Suprapubic skin (tissue), 4 donors: ENCODE results near the gene PLEKHA3. TPM values are rescaled to one million over a fixed set of nuclear protein-coding genes. Genes with fewer than 3 reads are reported as not detected.

Experiments
- DNase-seq, 2 donors: peaks; one replicate each; pipeline ENCODE4 v3.0.0-alpha.2; 2019; ENCODE audit warnings: low spot score in 2 of 2
- H3K27ac ChIP-seq: fragments of 200-600 bp; sonication (generic); one replicate; pipeline ENCODE4 v1.5.1; 2019
- H3K27me3 ChIP-seq: fragments of 200-600 bp; sonication (generic); one replicate; pipeline ENCODE4 v1.5.1; 2019
- H3K36me3 ChIP-seq: fragments of 200-600 bp; sonication (generic); one replicate; pipeline ENCODE4 v1.5.1; 2019
- H3K4me1 ChIP-seq: fragments of 200-600 bp; sonication (generic); one replicate; pipeline ENCODE4 v1.5.1; 2019
- H3K4me3 ChIP-seq: fragments of 200-600 bp; sonication (generic); one replicate; pipeline ENCODE4 v1.5.1; 2019; ENCODE audit warnings: mild to moderate bottlenecking
- H3K9me3 ChIP-seq: fragments of 200-600 bp; sonication (generic); one replicate; pipeline ENCODE4 v1.5.1; 2019
- EP300 ChIP-seq: sonication (generic); formaldehyde crosslinking; IDR thresholded peaks from one replicate; pipeline ENCODE4 v1.6.1; 2017; ENCODE audit warnings: antibody characterized with exemption
- POLR2A ChIP-seq, 2 donors: fragments of 450-650 bp; IDR thresholded peaks; one replicate each; pipeline ENCODE4 v1.6.1; 2017; ENCODE audit warnings: antibody characterized with exemption in 2 of 2, mild to moderate bottlenecking in 2 of 2, moderate library complexity in 2 of 2
- POLR2AphosphoS5 ChIP-seq, 3 donors: sonication (generic); formaldehyde crosslinking; IDR thresholded peaks; one replicate each; pipeline ENCODE4 v1.6.1; 2017; ENCODE audit warnings: antibody characterized with exemption in 3 of 3
- WGBS: methylation state at CpG from one replicate; pipeline ENCODE4 v1.1.5; 2018; 5-methylcytosine and 5-hydroxymethylcytosine counted together
- total RNA-seq, 4 donors: library from RNA; depleted of rRNA; stranded (reverse); fragments of >200 nt; gene quantifications; one replicate each; pipeline ENCODE4 v1.1.0, GENCODE V29; 2016
- TF ChIP-seq, protein P1 (sequence below), 2 donors: fragments of 200-600 bp in 1 of 2; fragments of 450-650 bp in 1 of 2; sonication (generic) in 1 of 2; IDR thresholded peaks; one replicate each; pipeline ENCODE4 v1.5.1; 2016 to 2019; ENCODE audit warnings: antibody characterized with exemption in 2 of 2, mild to moderate bottlenecking in 1 of 2, moderate library complexity in 1 of 2

Gene PLEKHA3
- total RNA-seq, 4 donors from 2014 or later = 2.9 to 7.7 (median 5.8) TPM

DNA sequence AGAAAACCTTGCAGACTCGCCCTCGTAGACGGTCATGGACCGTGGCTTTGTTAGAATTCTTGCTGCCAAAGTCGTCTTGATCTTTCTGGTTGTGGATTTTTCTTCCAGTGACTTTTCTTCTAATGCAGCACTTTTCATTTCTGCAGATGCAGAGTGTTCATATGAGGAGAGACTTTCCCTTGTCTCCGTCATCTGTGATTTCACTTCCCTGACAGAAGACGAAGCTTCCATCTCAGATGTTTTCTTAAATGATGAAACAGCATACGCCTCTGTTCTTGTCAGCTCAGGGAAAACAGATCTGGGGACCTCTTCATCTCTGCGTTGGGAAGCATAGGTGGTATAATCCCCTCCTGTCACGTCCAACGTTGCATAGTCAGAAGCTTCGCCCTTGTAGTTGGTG lies 50.9 kb downstream of the PLEKHA3 start:
- Histone ChIP-seq H3K9me3 (no peaks in the 10 kb centered on the region), H3K36me3 (peaks cover 29% of the 10 kb centered on the region), H3K27ac (no peak overlapping the region), H3K4me1 (no peaks in the 10 kb centered on the region), H3K27me3 (no peaks in the 10 kb centered on the region), H3K4me3 (no peak overlapping the region)
- DNase-seq = no peak
- TF ChIP-seq POLR2AphosphoS5 (IDR thresholded peaks at IDR 0.05) (no peak), POLR2A (IDR thresholded peaks at IDR 0.05) (no peak), EP300 (no peak)
- TF ChIP-seq, protein P1, sequence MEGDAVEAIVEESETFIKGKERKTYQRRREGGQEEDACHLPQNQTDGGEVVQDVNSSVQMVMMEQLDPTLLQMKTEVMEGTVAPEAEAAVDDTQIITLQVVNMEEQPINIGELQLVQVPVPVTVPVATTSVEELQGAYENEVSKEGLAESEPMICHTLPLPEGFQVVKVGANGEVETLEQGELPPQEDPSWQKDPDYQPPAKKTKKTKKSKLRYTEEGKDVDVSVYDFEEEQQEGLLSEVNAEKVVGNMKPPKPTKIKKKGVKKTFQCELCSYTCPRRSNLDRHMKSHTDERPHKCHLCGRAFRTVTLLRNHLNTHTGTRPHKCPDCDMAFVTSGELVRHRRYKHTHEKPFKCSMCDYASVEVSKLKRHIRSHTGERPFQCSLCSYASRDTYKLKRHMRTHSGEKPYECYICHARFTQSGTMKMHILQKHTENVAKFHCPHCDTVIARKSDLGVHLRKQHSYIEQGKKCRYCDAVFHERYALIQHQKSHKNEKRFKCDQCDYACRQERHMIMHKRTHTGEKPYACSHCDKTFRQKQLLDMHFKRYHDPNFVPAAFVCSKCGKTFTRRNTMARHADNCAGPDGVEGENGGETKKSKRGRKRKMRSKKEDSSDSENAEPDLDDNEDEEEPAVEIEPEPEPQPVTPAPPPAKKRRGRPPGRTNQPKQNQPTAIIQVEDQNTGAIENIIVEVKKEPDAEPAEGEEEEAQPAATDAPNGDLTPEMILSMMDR (IDR thresholded peaks at IDR 0.05) = no peak
- WGBS = 97% methylated on average over 12 of the region's 12 CpGs

DNA sequence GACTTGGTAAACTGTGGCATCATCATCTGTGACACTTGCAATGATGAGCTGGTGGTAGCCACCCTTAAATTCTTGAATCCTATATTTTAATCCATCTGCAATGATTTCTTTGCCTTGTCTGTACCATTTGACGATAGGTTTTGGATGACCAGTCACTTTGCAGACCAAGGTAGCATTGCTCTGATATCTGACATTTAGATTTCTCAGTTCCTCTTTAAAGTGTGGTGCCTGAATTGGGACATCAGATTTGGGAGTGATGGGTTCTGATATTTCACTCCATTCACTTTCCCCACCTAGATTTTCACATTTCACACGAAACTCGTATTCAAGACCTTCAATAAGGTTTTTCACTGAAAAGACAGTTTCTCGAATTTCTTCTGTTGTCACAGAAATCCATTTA lies 55.8 kb downstream of the PLEKHA3 start:
- H3K9me3 ChIP-seq = no peaks in the 10 kb centered on the region
- H3K4me3 ChIP-seq = no peak overlapping the region

DNA sequence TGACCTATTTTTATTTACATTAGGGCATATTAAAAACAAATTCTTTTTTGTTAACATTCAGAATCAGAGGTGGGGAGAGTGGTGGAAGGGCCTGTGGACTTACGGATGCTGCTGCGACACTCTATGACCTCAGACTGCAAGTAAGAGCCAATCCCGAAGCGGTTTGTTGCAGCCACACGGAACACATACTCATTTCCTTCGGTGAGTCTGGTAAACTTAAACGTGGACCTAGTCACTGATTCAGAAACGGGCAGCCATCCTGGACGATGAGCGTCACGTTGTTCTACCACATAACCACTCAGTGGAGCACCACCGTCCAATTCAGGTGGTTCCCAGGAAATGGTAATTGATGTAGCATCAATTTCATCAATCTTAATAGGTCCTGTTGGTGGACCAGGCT lies 61.9 kb downstream of the PLEKHA3 start:
- Histone ChIP-seq H3K27me3 (no peaks in the 10 kb centered on the region), H3K4me1 (no peaks in the 10 kb centered on the region), H3K9me3 (no peaks in the 10 kb centered on the region), H3K36me3 (peaks cover 46% of the 10 kb centered on the region), H3K4me3 (no peak overlapping the region), H3K27ac (no peak overlapping the region)
- no peak for TF ChIP-seq POLR2AphosphoS5 (IDR thresholded peaks at IDR 0.05)
- TF ChIP-seq EP300 = no peak
- no peak for TF ChIP-seq POLR2A (IDR thresholded peaks at IDR 0.05)
- TF ChIP-seq, protein P1 (IDR thresholded peaks at IDR 0.05) = no peak
- DNase-seq = no peak
- 95% methylated on average over 12 of the region's 12 CpGs for WGBS

More for the DNA sequence above, 55.8 kb downstream of the PLEKHA3 start:
- DNase-seq = no peak
- H3K36me3 ChIP-seq = peaks cover 50% of the 10 kb centered on the region
- WGBS = 97% methylated on average over 4 of the region's 4 CpGs
- H3K27ac ChIP-seq = no peak overlapping the region
- H3K27me3 ChIP-seq = no peaks in the 10 kb centered on the region
- no peak for TF ChIP-seq POLR2A (IDR thresholded peaks at IDR 0.05)
- TF ChIP-seq EP300 = no peak
- TF ChIP-seq POLR2AphosphoS5 (IDR thresholded peaks at IDR 0.05) = no peak
- TF ChIP-seq, protein P1 (IDR thresholded peaks at IDR 0.05) = no peak
- H3K4me1 ChIP-seq = no peaks in the 10 kb centered on the region

DNA sequence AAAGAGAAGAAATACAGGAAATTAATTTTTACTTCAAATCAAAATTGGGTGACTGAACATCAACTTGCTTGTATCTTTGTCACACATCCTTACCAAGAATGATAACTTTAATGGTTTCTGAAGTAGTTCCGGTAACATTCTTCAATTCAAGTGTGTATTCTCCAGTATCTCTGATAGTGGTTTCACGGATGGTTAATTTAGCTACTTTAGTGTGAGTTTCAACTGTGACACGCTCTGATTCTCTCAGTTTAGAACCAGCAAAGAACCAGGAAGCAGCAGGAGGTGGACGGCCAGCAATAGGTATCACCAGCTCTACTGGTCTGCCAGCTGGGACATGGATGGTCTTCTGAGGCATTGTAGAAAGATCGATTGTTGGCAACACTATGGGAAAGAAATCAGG lies 62.3 kb downstream of the PLEKHA3 start:
- DNase-seq = no peak
- 97% methylated on average over 5 of the region's 5 CpGs for WGBS
- Histone ChIP-seq H3K4me1 (no peaks in the 10 kb centered on the region), H3K4me3 (no peak overlapping the region), H3K9me3 (no peaks in the 10 kb centered on the region), H3K27ac (no peak overlapping the region), H3K27me3 (no peaks in the 10 kb centered on the region), H3K36me3 (peaks cover 42% of the 10 kb centered on the region)
- TF ChIP-seq EP300 (no peak), POLR2AphosphoS5 (IDR thresholded peaks at IDR 0.05) (no peak), POLR2A (IDR thresholded peaks at IDR 0.05) (no peak)
- TF ChIP-seq, protein P1 (IDR thresholded peaks at IDR 0.05) = no peak

DNA sequence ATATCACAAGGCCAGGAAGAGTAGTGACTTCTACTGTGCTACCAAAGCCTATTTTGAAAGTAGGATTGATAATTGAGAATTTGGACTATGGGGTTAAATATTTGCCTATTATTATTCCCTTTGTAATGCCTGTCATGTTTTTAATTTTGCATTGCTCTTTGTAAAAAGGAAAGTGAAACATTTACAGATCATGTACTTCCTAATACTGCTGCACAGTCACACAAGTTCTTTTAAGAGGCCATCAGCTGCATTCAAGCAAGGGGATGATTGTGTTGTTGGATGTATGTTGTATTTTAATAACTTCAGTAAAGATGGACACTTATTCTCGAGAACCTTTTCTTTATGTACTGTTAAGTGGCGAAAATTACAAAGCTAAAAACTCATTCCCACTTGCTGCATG lies 70.1 kb downstream of the PLEKHA3 start:
- H3K27me3 ChIP-seq = no peaks in the 10 kb centered on the region
- H3K27ac ChIP-seq = no peak overlapping the region
- H3K36me3 ChIP-seq = peaks cover 13% of the 10 kb centered on the region
- no peak overlapping the region for H3K4me3 ChIP-seq
- TF ChIP-seq POLR2AphosphoS5 (IDR thresholded peaks at IDR 0.05) (no peak), EP300 (no peak), POLR2A (IDR thresholded peaks at IDR 0.05) (no peak)
- TF ChIP-seq, protein P1 (IDR thresholded peaks at IDR 0.05) = no peak
- no peaks in the 10 kb centered on the region for H3K4me1 ChIP-seq
- WGBS = 97% methylated on average over 2 of the region's 2 CpGs
- no peak for DNase-seq
- H3K9me3 ChIP-seq = no peaks in the 10 kb centered on the region
